RWPE2 (cell line): ENCODE data around the gene TRIM5.
"Not testable (repeated sequence)": the region's sequence is repeated elsewhere in the genome, so short reads cannot be mapped to it uniquely, and the experiment has no call there.

Experiments
- ATAC-seq: fragments of 200-7000 bp; cut with Tn5 transposase; 3 replicates; pipeline ENCODE4 v1.9.1; 2021; ENCODE audit warnings: low read depth
- DNase-seq: peaks from one replicate; pipeline ENCODE4 v3.0.0-alpha.2; 2020; ENCODE audit warnings: low spot score
- H3K27ac ChIP-seq: fragments of 450-650 bp; 2 replicates; pipeline ENCODE4 v1.5.1; 2017; ENCODE audit warnings: mild to moderate bottlenecking; ENCODE audit not compliant: poor library complexity, severe bottlenecking
- H3K27me3 ChIP-seq: fragments of 250-450 bp; sonication (Bioruptor Pico); 2 replicates; pipeline ENCODE4 v1.5.1; 2021; ENCODE audit warnings: mild to moderate bottlenecking, moderate library complexity; ENCODE audit not compliant: insufficient read depth, poor library complexity, severe bottlenecking
- H3K36me3 ChIP-seq: fragments of 250-450 bp; sonication (Bioruptor Pico); 2 replicates; pipeline ENCODE4 v1.5.1; 2020; ENCODE audit warnings: low read depth, mild to moderate bottlenecking, moderate library complexity
- H3K4me1 ChIP-seq: fragments of 250-450 bp; sonication (Bioruptor Pico); 2 replicates; pipeline ENCODE4 v1.5.1; 2021; ENCODE audit warnings: mild to moderate bottlenecking, moderate library complexity; ENCODE audit not compliant: insufficient read depth, poor library complexity, severe bottlenecking
- H3K4me3 ChIP-seq: fragments of 250-450 bp; sonication (Bioruptor Pico); 2 replicates; pipeline ENCODE4 v1.5.1; 2021; ENCODE audit warnings: mild to moderate bottlenecking, moderate library complexity; ENCODE audit not compliant: severe bottlenecking
- H3K9me3 ChIP-seq: fragments of 250-450 bp; sonication (Bioruptor Pico); 2 replicates; pipeline ENCODE4 v1.5.1; 2021; ENCODE audit warnings: mild to moderate bottlenecking, moderate library complexity; ENCODE audit not compliant: severe bottlenecking
- TF ChIP-seq, protein P1 (sequence below): fragments of 450-650 bp; IDR thresholded peaks from one replicate; pipeline ENCODE4 v1.5.1; 2017; ENCODE audit warnings: mild to moderate bottlenecking, moderate library complexity; ENCODE audit not compliant: poor library complexity, severe bottlenecking

Gene TRIM5

GRCh38 chr11:5696210-5696609 is 11.3 kb upstream of the TRIM5 start:
- no peak overlapping the region for H3K4me3 ChIP-seq
- DNase-seq (no peak), ATAC-seq (no peak)
- no peaks in the 10 kb centered on the region for H3K4me1 ChIP-seq
- no peaks in the 10 kb centered on the region for H3K9me3 ChIP-seq
- H3K27me3 ChIP-seq, result no peaks in the 10 kb centered on the region
- TF ChIP-seq, protein P1, sequence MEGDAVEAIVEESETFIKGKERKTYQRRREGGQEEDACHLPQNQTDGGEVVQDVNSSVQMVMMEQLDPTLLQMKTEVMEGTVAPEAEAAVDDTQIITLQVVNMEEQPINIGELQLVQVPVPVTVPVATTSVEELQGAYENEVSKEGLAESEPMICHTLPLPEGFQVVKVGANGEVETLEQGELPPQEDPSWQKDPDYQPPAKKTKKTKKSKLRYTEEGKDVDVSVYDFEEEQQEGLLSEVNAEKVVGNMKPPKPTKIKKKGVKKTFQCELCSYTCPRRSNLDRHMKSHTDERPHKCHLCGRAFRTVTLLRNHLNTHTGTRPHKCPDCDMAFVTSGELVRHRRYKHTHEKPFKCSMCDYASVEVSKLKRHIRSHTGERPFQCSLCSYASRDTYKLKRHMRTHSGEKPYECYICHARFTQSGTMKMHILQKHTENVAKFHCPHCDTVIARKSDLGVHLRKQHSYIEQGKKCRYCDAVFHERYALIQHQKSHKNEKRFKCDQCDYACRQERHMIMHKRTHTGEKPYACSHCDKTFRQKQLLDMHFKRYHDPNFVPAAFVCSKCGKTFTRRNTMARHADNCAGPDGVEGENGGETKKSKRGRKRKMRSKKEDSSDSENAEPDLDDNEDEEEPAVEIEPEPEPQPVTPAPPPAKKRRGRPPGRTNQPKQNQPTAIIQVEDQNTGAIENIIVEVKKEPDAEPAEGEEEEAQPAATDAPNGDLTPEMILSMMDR, result no peak
- no peak overlapping the region for H3K27ac ChIP-seq
- no peaks in the 10 kb centered on the region for H3K36me3 ChIP-seq

DNA sequence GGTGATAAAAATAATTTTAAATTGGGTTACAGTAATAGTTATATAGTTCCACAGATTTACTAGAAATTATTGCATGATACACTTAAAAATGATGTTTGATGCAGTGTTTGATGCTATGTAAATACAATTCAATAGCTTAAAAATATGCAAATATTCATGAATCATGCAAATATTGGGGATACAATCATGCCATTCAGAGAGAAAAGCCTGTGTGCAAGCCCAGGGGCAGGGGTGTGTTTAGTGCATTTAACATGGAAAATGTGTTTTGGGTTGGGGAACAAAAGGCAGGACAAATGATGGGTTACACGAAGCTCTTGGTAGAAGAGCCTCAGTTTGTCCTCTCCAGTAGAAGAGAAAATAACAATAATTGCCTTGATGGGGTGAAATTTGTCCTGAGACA is 10.7 kb upstream of the TRIM5 start:
- no peak overlapping the region for H3K4me3 ChIP-seq
- H3K36me3 ChIP-seq, result no peaks in the 10 kb centered on the region
- H3K27me3 ChIP-seq, result no peaks in the 10 kb centered on the region
- ATAC-seq (no peak), DNase-seq (no peak)
- TF ChIP-seq, protein P1, result no peak
- no peak overlapping the region for H3K27ac ChIP-seq
- H3K9me3 ChIP-seq, result no peaks in the 10 kb centered on the region
- peaks cover 4% of the 10 kb centered on the region for H3K4me1 ChIP-seq

DNA sequence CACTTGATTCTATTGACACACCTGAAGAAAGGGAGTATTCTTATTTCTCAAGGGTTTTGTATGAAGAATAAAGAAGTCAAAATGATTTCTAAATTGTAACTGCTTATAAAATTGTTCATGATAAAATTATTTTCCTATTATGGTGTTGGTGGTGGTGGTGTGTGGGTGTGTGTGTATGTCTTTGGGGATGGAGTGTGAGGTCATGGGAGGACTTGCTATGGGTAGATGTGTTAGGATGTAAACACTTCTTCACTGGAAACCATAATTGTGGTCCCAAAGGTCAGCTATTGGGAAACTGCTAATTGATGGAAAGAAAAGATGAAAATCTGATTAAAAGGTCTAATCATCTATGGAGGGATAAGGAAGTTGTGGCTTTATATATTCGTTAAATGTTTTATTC is 9.8 kb upstream of the TRIM5 start:
- no peaks in the 10 kb centered on the region for H3K36me3 ChIP-seq
- no peak overlapping the region for H3K4me3 ChIP-seq
- TF ChIP-seq, protein P1, result no peak
- H3K27ac ChIP-seq, result no peak overlapping the region
- H3K27me3 ChIP-seq, result no peaks in the 10 kb centered on the region
- H3K4me1 ChIP-seq, result peaks cover 11% of the 10 kb centered on the region
- DNase-seq (no peak), ATAC-seq (no peak)
- H3K9me3 ChIP-seq, result no peaks in the 10 kb centered on the region

DNA sequence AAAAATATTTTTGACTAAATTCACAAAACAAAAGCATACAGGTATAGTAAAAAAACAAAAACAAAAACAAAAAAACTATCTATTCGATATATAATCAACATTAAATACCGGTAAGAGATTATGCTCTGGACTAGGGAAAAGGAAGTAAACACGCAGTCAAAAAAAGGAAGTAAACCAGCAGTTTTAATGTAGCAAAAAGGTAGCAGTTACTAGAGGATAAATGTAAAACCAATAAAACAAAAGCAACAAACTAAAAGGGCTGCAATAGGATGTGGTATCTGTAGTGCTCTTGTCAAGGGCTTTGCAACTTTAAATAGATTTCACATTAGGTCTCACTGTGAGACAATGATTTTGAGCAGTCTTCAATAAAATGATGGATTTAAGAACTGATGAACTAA is 7.1 kb upstream of the TRIM5 start:
- Histone ChIP-seq H3K9me3 (no peaks in the 10 kb centered on the region), H3K4me3 (no peak overlapping the region), H3K36me3 (no peaks in the 10 kb centered on the region), H3K27ac (no peak overlapping the region), H3K4me1 (peaks cover 15% of the 10 kb centered on the region), H3K27me3 (no peaks in the 10 kb centered on the region)
- no peak for DNase-seq
- TF ChIP-seq, protein P1, result no peak
- no peak for ATAC-seq

DNA sequence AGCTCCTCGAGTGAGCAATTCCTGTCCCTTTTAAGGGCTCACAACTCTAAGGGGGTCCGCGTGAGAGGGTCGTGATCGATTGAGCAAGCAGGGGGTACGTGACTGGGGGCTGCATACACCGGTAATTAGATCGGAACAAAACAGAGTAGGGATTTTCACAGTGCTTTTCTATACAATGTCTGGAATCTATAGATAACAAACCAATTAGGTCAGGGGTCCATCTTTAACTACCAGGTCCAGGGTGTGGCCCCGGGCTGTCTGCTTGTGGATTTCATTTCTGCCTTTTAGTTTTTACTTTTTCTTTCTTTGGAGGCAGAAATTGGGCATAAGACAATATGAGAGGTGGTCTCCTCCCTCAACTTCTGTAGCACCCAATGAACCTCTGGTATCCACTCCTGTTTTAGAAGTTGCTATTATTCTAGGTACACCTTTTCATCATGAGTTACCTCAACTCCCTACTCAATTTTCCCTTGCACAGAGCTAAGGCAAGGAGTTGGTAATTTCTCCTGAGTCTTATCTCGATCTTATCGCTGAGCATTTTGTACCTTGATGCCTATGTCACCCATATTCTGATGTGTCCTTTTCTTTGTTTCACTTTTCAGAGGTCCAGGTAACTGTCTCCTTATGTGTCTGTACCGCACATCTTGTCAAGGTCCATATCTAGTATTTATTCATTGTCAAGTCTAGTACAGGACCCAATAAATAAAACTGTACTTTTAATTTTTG is 6.5 kb upstream of the TRIM5 start:
- not testable (repeated sequence) for H3K27ac ChIP-seq

More for the DNA sequence above, 6.5 kb upstream of the TRIM5 start:
- not testable (repeated sequence) for H3K27me3 ChIP-seq, ATAC-seq, H3K4me3 ChIP-seq, DNase-seq, H3K36me3 ChIP-seq, H3K9me3 ChIP-seq
- H3K4me1 ChIP-seq, result peaks cover 15% of the 10 kb centered on the region
